Suprapubic skin (tissue), 4 donors: ENCODE measurements around the gene SUPT5H. TPM values are rescaled to one million over a fixed set of nuclear protein-coding genes. Genes with fewer than 3 reads are reported as not detected.

ENCODE experiments used
- DNase-seq, 2 donors: peaks; one replicate each; pipeline ENCODE4 v3.0.0-alpha.2; 2019; ENCODE audit warnings: low spot score in 2 of 2
- H3K27ac ChIP-seq: fragments of 200-600 bp; sonication (generic); one replicate; pipeline ENCODE4 v1.5.1; 2019
- H3K27me3 ChIP-seq: fragments of 200-600 bp; sonication (generic); one replicate; pipeline ENCODE4 v1.5.1; 2019
- H3K36me3 ChIP-seq: fragments of 200-600 bp; sonication (generic); one replicate; pipeline ENCODE4 v1.5.1; 2019
- H3K4me1 ChIP-seq: fragments of 200-600 bp; sonication (generic); one replicate; pipeline ENCODE4 v1.5.1; 2019
- H3K4me3 ChIP-seq: fragments of 200-600 bp; sonication (generic); one replicate; pipeline ENCODE4 v1.5.1; 2019; ENCODE audit warnings: mild to moderate bottlenecking
- H3K9me3 ChIP-seq: fragments of 200-600 bp; sonication (generic); one replicate; pipeline ENCODE4 v1.5.1; 2019
- CTCF ChIP-seq, 2 donors: fragments of 200-600 bp in 1 of 2; fragments of 450-650 bp in 1 of 2; sonication (generic) in 1 of 2; IDR thresholded peaks; one replicate each; pipeline ENCODE4 v1.5.1; 2016 to 2019; ENCODE audit warnings: antibody characterized with exemption in 2 of 2, mild to moderate bottlenecking in 1 of 2, moderate library complexity in 1 of 2
- EP300 ChIP-seq: sonication (generic); formaldehyde crosslinking; IDR thresholded peaks from one replicate; pipeline ENCODE4 v1.6.1; 2017; ENCODE audit warnings: antibody characterized with exemption
- POLR2A ChIP-seq, 2 donors: fragments of 450-650 bp; IDR thresholded peaks; one replicate each; pipeline ENCODE4 v1.6.1; 2017; ENCODE audit warnings: antibody characterized with exemption in 2 of 2, mild to moderate bottlenecking in 2 of 2, moderate library complexity in 2 of 2
- POLR2AphosphoS5 ChIP-seq, 3 donors: sonication (generic); formaldehyde crosslinking; IDR thresholded peaks; one replicate each; pipeline ENCODE4 v1.6.1; 2017; ENCODE audit warnings: antibody characterized with exemption in 3 of 3
- WGBS: methylation state at CpG from one replicate; pipeline ENCODE4 v1.1.5; 2018; 5-methylcytosine and 5-hydroxymethylcytosine counted together
- total RNA-seq, 4 donors: library from RNA; depleted of rRNA; stranded (reverse); fragments of >200 nt; gene quantifications; one replicate each; pipeline ENCODE4 v1.1.0, GENCODE V29; 2016

SUPT5H gene
- total RNA-seq, 4 donors from 2014 or later = 59.4 to 135 (median 75.4) TPM

- 89% methylated on average over 7 of the region's 11 CpGs for WGBS
- no peaks in the 10 kb centered on the region for H3K27me3 ChIP-seq
- DNase-seq = no peak
- no peak overlapping the region for H3K27ac ChIP-seq
- no peaks in the 10 kb centered on the region for H3K4me1 ChIP-seq
- no peak overlapping the region for H3K4me3 ChIP-seq
- TF ChIP-seq POLR2AphosphoS5 (IDR thresholded peaks at IDR 0.05) (no peak), POLR2A (IDR thresholded peaks at IDR 0.05) (no peak), CTCF (IDR thresholded peaks at IDR 0.05) (no peak), EP300 (no peak)
- H3K9me3 ChIP-seq = no peaks in the 10 kb centered on the region
- peaks cover 100% of the 10 kb centered on the region for H3K36me3 ChIP-seq
Measured at GRCh38 chr19:39469036-39469435, 23.7 kb downstream of the SUPT5H start.

- 94% methylated on average over 6 of the region's 6 CpGs for whole genome bisulfite sequencing
- Histone ChIP-seq H3K36me3 (peaks cover 100% of the 10 kb centered on the region), H3K4me1 (no peaks in the 10 kb centered on the region), H3K27ac (no peak overlapping the region), H3K4me3 (no peak overlapping the region), H3K27me3 (no peaks in the 10 kb centered on the region), H3K9me3 (no peaks in the 10 kb centered on the region)
- TF ChIP-seq CTCF (IDR thresholded peaks at IDR 0.05) (no peak), EP300 (no peak), POLR2A (IDR thresholded peaks at IDR 0.05) (no peak), POLR2AphosphoS5 (IDR thresholded peaks at IDR 0.05) (no peak)
- no peak for DNase-seq
Measured at GRCh38 chr19:39469567-39469966, 24.2 kb downstream of the SUPT5H start.

GRCh38 chr19:39470724-39471339, 25.4 kb downstream of the SUPT5H start:
- WGBS = 83% methylated on average over 6 of the region's 7 CpGs
- no peak overlapping the region for H3K27ac ChIP-seq
- TF ChIP-seq CTCF (IDR thresholded peaks at IDR 0.05) (no peak), POLR2AphosphoS5 (IDR thresholded peaks at IDR 0.05) (no peak), POLR2A (IDR thresholded peaks at IDR 0.05) (no peak), EP300 (no peak)

GRCh38 chr19:39471756-39472536, 26.6 kb downstream of the SUPT5H start:
- H3K36me3 ChIP-seq = peaks cover 93% of the 10 kb centered on the region
- WGBS = 76% methylated on average over 4 of the region's 8 CpGs
- no peak overlapping the region for H3K27ac ChIP-seq
- H3K27me3 ChIP-seq = no peaks in the 10 kb centered on the region
- no peaks in the 10 kb centered on the region for H3K4me1 ChIP-seq
- no peaks in the 10 kb centered on the region for H3K9me3 ChIP-seq
- H3K4me3 ChIP-seq = no peak overlapping the region
- DNase-seq = no peak
- no peak for TF ChIP-seq EP300
- TF ChIP-seq CTCF (IDR thresholded peaks at IDR 0.05) = no peak
- TF ChIP-seq POLR2A (IDR thresholded peaks at IDR 0.05) = no peak
- no peak for TF ChIP-seq POLR2AphosphoS5 (IDR thresholded peaks at IDR 0.05)

More at GRCh38 chr19:39470724-39471339, 25.4 kb downstream of the SUPT5H start:
- no peak for DNase-seq
- no peaks in the 10 kb centered on the region for H3K4me1 ChIP-seq
- no peaks in the 10 kb centered on the region for H3K9me3 ChIP-seq
- H3K36me3 ChIP-seq = peaks cover 98% of the 10 kb centered on the region
- no peaks in the 10 kb centered on the region for H3K27me3 ChIP-seq
- H3K4me3 ChIP-seq = no peak overlapping the region

GRCh38 chr19:39472746-39473442, 27.5 kb downstream of the SUPT5H start:
- H3K27me3 ChIP-seq = no peaks in the 10 kb centered on the region
- no peak overlapping the region for H3K4me3 ChIP-seq
- DNase-seq = no peak
- H3K27ac ChIP-seq = no peak overlapping the region
- H3K4me1 ChIP-seq = no peaks in the 10 kb centered on the region
- no peaks in the 10 kb centered on the region for H3K9me3 ChIP-seq
- TF ChIP-seq CTCF (IDR thresholded peaks at IDR 0.05) (no peak), POLR2A (IDR thresholded peaks at IDR 0.05) (no peak), EP300 (no peak), POLR2AphosphoS5 (IDR thresholded peaks at IDR 0.05) (no peak)
- 88% methylated on average over 11 of the region's 32 CpGs for WGBS
- H3K36me3 ChIP-seq = peaks cover 84% of the 10 kb centered on the region
